ENCODE data around the gene VAV1.

GRCh38 chr19:6856749-6857372, 84.4 kb downstream of the VAV1 start:
- TF ChIP-seq EZH2 (IDR thresholded peaks at IDR 0.05; ENCODE audit: insufficient read depth, poor library complexity, severe bottlenecking) (no peak), EZH2phosphoT487 (IDR thresholded peaks at IDR 0.05; ENCODE audit: insufficient read depth, low read depth) (no peak)
